HEK293 (cell line): ENCODE measurements around the gene C3.
A peak's percentile ranks its signal among the peaks of the same experiment; 100 is the strongest.

Experiments
- CTCF ChIA-PET: fragments of 350-600 bp; formaldehyde crosslinking; extraction: SDS; loops from one replicate; lab custom pipeline; 2021; ENCODE audit warnings: antibody characterized with exemption; lab: Yijun Ruan, JAX
- POLR2A ChIA-PET: fragments of 300-600 bp; formaldehyde crosslinking; extraction: SDS; loops from one replicate; lab custom pipeline; 2020; ENCODE audit warnings: antibody characterized with exemption, inconsistent platforms; lab: Yijun Ruan, JAX
- H3K27ac ChIP-seq: fragments of 200-500 bp; sonication (Bioruptor generic); 2 replicates; pipeline ENCODE4 v1.5.1; 2014; ENCODE audit warnings: low read depth, low read length, control low read depth, inconsistent platforms; ENCODE audit errors: extremely low read depth
- H3K36me3 ChIP-seq, 2 experiments: fragments of 200-500 bp in 1 of 2; sonication (Bioruptor generic) in 1 of 2; 1 replicate in 1 of 2; 2 replicates in 1 of 2; pipeline ENCODE4 v1.5.1; 2014 to 2017; ENCODE audit warnings: inconsistent platforms in 2 of 2, low read length in 2 of 2; ENCODE audit not compliant: control insufficient read depth in 2 of 2, insufficient read depth in 1 of 2
- H3K4me1 ChIP-seq: fragments of 200-500 bp; sonication (Bioruptor generic); 2 replicates; pipeline ENCODE4 v1.5.1; 2014; ENCODE audit warnings: mild to moderate bottlenecking, low read length, inconsistent platforms; ENCODE audit not compliant: control insufficient read depth, insufficient read depth
- H3K4me3 ChIP-seq: 2 replicates; pipeline ENCODE4 v1.5.1; 2011; ENCODE audit warnings: low read depth, mild to moderate bottlenecking, control low read depth, low read length, moderate library complexity
- H3K9me3 ChIP-seq: fragments of 200-500 bp; sonication (Bioruptor generic); 2 replicates; pipeline ENCODE4 v1.5.1; 2014; ENCODE audit warnings: low read depth, low read length, inconsistent platforms; ENCODE audit not compliant: control insufficient read depth, insufficient read depth
- EGR2 ChIP-seq: fragments of 450-650 bp; formaldehyde crosslinking; IDR thresholded peaks from 2 replicates; pipeline ENCODE4 v1.5.1; 2016; ENCODE audit warnings: low read depth, missing biosample characterization, missing genetic modification characterization
- ELK4 ChIP-seq: IDR thresholded peaks from 2 replicates; pipeline ENCODE4 v1.6.1; 2011; ENCODE audit warnings: mild to moderate bottlenecking, low read depth, low read length, borderline replicate concordance
- GFI1B ChIP-seq: fragments of 450-650 bp; formaldehyde crosslinking; IDR thresholded peaks from 2 replicates; pipeline ENCODE4 v1.5.1; 2016; ENCODE audit warnings: missing biosample characterization, missing genetic modification characterization
- GLI4 ChIP-seq: fragments of 450-650 bp; formaldehyde crosslinking; IDR thresholded peaks from 2 replicates; pipeline ENCODE4 v1.5.1; 2016; ENCODE audit warnings: missing biosample characterization, missing genetic modification characterization
- OSR2 ChIP-seq: fragments of 450-650 bp; formaldehyde crosslinking; IDR thresholded peaks from 2 replicates; pipeline ENCODE4 v1.5.1; 2016; ENCODE audit warnings: missing biosample characterization, missing genetic modification characterization
- OVOL3 ChIP-seq: fragments of 450-650 bp; formaldehyde crosslinking; IDR thresholded peaks from 2 replicates; pipeline ENCODE4 v1.5.1; 2016; ENCODE audit warnings: missing biosample characterization, missing genetic modification characterization
- PRDM2 ChIP-seq: fragments of 450-650 bp; formaldehyde crosslinking; IDR thresholded peaks from 2 replicates; pipeline ENCODE4 v1.5.1; 2016; ENCODE audit warnings: missing biosample characterization, missing genetic modification characterization, borderline replicate concordance
- SALL2 ChIP-seq: fragments of 450-650 bp; formaldehyde crosslinking; IDR thresholded peaks from 2 replicates; pipeline ENCODE4 v1.5.0; 2017; ENCODE audit warnings: missing biosample characterization, mild to moderate bottlenecking, missing genetic modification characterization, borderline replicate concordance
- SP7 ChIP-seq: fragments of 450-650 bp; formaldehyde crosslinking; IDR thresholded peaks from 2 replicates; pipeline ENCODE4 v1.5.1; 2016; ENCODE audit warnings: missing biosample characterization, missing genetic modification characterization
- ZBTB48 ChIP-seq: fragments of 450-650 bp; formaldehyde crosslinking; IDR thresholded peaks from 2 replicates; pipeline ENCODE4 v1.5.1; 2016; ENCODE audit warnings: missing biosample characterization, missing genetic modification characterization
- ZEB2 ChIP-seq: fragments of 450-650 bp; formaldehyde crosslinking; IDR thresholded peaks from 2 replicates; pipeline ENCODE4 v1.5.1; 2016; ENCODE audit warnings: missing biosample characterization, missing genetic modification characterization
- ZFHX2 ChIP-seq: fragments of 450-650 bp; formaldehyde crosslinking; conservative IDR thresholded peaks from 2 replicates; pipeline ENCODE4 v1.5.1; 2016; ENCODE audit warnings: missing biosample characterization, missing genetic modification characterization
- ZFP41 ChIP-seq: fragments of 450-650 bp; formaldehyde crosslinking; IDR thresholded peaks from 2 replicates; pipeline ENCODE4 v1.5.1; 2016; ENCODE audit warnings: missing biosample characterization, missing genetic modification characterization, borderline replicate concordance
- ZNF114 ChIP-seq: fragments of 450-650 bp; formaldehyde crosslinking; IDR thresholded peaks from 2 replicates; pipeline ENCODE4 v1.5.0; 2017; ENCODE audit warnings: missing biosample characterization, missing genetic modification characterization
- ZNF148 ChIP-seq: fragments of 450-650 bp; formaldehyde crosslinking; IDR thresholded peaks from 2 replicates; pipeline ENCODE4 v1.5.0; 2017; ENCODE audit warnings: missing biosample characterization, missing genetic modification characterization, borderline replicate concordance
- ZNF169 ChIP-seq: fragments of 450-650 bp; formaldehyde crosslinking; IDR thresholded peaks from 2 replicates; pipeline ENCODE4 v1.5.1; 2016; ENCODE audit warnings: missing biosample characterization, missing genetic modification characterization
- ZNF416 ChIP-seq: fragments of 450-650 bp; formaldehyde crosslinking; IDR thresholded peaks from 2 replicates; pipeline ENCODE4 v1.5.1; 2016; ENCODE audit warnings: missing biosample characterization, missing genetic modification characterization
- ZNF529 ChIP-seq: fragments of 450-650 bp; formaldehyde crosslinking; IDR thresholded peaks from 2 replicates; pipeline ENCODE4 v1.5.1; 2017; ENCODE audit warnings: missing genetic modification characterization, missing biosample characterization; ENCODE audit not compliant: insufficient replicate concordance
- ZNF621 ChIP-seq: fragments of 450-650 bp; formaldehyde crosslinking; IDR thresholded peaks from 2 replicates; pipeline ENCODE4 v1.5.1; 2017; ENCODE audit warnings: missing biosample characterization, missing genetic modification characterization
- ZNF624 ChIP-seq: fragments of 450-650 bp; formaldehyde crosslinking; IDR thresholded peaks from 2 replicates; pipeline ENCODE4 v1.5.1; 2017; ENCODE audit warnings: missing biosample characterization, missing genetic modification characterization
- ZNF660 ChIP-seq: fragments of 450-650 bp; IDR thresholded peaks from 2 replicates; pipeline ENCODE4 v1.5.1; 2018; ENCODE audit warnings: missing biosample characterization, mild to moderate bottlenecking, missing genetic modification characterization
- ZNF768 ChIP-seq: fragments of 450-650 bp; formaldehyde crosslinking; IDR thresholded peaks from 2 replicates; pipeline ENCODE4 v1.5.1; 2018; ENCODE audit warnings: missing biosample characterization, mild to moderate bottlenecking, missing genetic modification characterization

The C3 gene

DNA sequence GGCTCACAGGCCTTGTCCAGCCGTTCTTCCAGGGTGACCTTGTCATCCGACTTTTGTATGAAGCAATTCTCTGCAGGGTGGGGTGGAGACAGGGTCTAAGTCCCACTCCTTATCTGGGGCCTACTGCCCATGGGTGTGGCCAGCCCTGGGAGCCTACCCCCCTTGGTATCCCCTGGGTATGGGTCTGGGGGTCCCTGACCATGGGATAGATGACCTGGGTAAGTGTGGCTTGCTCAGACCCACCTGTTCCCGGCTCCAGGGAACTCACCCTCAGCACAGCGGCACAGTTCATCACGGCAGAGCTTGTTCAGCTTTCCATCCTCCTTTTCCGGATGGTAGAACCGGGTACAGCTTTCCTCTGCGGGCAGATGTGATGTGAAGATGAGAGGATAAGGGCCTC, 41.3 kb downstream of the C3 start:
- Histone ChIP-seq H3K36me3 (no peaks in the 10 kb centered on the region), H3K4me3 (no peak overlapping the region), H3K9me3 (no peaks in the 10 kb centered on the region), H3K27ac (no peak overlapping the region)
- CTCF ChIA-PET, result no interaction called here
- TF ChIP-seq ZEB2 (tag by site-specific recombination) (no peak), ZNF529 (tag by site-specific recombination) (no peak), GFI1B (tag by site-specific recombination) (no peak), SALL2 (tag by site-specific recombination) (no peak), ZNF768 (no peak), OVOL3 (tag by site-specific recombination) (no peak), ZBTB48 (tag by site-specific recombination) (no peak)
- TF ChIP-seq, all 188 proteins: peak for 0
- POLR2A ChIA-PET, result no interaction called here
- H3K4me1 ChIP-seq, result no peaks in the 10 kb centered on the region

GRCh38 chr19:6678690-6679109, 41.8 kb downstream of the C3 start:
- no peaks in the 10 kb centered on the region for H3K9me3 ChIP-seq
- H3K4me1 ChIP-seq, result no peaks in the 10 kb centered on the region
- ChIA-PET POLR2A (no interaction called here), CTCF (interaction anchor here (1.4 kb wide), 1 partner anchor 185 kb away, joined by 6 read pairs; no protein-coding TSS in a partner anchor)
- no peaks in the 10 kb centered on the region for H3K36me3 ChIP-seq
- TF ChIP-seq ZFHX2 (peak; percentile 64; the same call in 1 of the 2 replicates), ZNF169 (tag by site-specific recombination) (no peak), EGR2 (tag by site-specific recombination) (peak; percentile 73), ZNF148 (tag by site-specific recombination) (peak; percentile 57; the same call in 1 of the 2 replicates), ZNF114 (tag by site-specific recombination) (no peak), GLI4 (tag by site-specific recombination) (0 out of 2 replicates have a peak, but pooled peaks have one; percentile 24)
- H3K27ac ChIP-seq, result no peak overlapping the region
- H3K4me3 ChIP-seq, result no peak overlapping the region

GRCh38 chr19:6677883-6678689, 42.4 kb downstream of the C3 start:
- H3K4me3 ChIP-seq, result peak overlapping the region; percentile 14
- ChIA-PET POLR2A (interaction anchor here (0.6 kb wide), 1 partner anchor 178 kb away, joined by 5 read pairs; no protein-coding TSS in a partner anchor), CTCF (interaction anchor here (0.7 to 1.4 kb wide), 2 partner anchors 161 to 186 kb away, joined by 4 to 6 read pairs; no protein-coding TSS in a partner anchor)
- no peaks in the 10 kb centered on the region for H3K36me3 ChIP-seq
- no peaks in the 10 kb centered on the region for H3K9me3 ChIP-seq
- H3K27ac ChIP-seq, result no peak overlapping the region
- H3K4me1 ChIP-seq, result no peaks in the 10 kb centered on the region
- TF ChIP-seq OSR2 (tag by site-specific recombination), result no peak
- no peak for TF ChIP-seq ZNF624 (tag by site-specific recombination)
- no peak for TF ChIP-seq ZFP41
- TF ChIP-seq ELK4, result no peak
- no peak for TF ChIP-seq PRDM2 (tag by site-specific recombination)
- TF ChIP-seq SP7 (tag by site-specific recombination), result no peak
- TF ChIP-seq EGR2 (tag by site-specific recombination), result peak; percentile 80
- TF ChIP-seq ZNF660 (tag by site-specific recombination), result no peak
- TF ChIP-seq ZNF416 (tag by site-specific recombination), result no peak
- no peak for TF ChIP-seq ZNF621 (tag by site-specific recombination)
